GM21576 (cell line): ENCODE data around the gene MAPK8IP2.

Experiments
- ATAC-seq: cut with Tn5 transposase; IDR thresholded peaks from one replicate; pipeline ENCODE4 v1.9.1; 2021; ENCODE audit warnings: mild to moderate bottlenecking, moderate library complexity; ENCODE audit not compliant: unreplicated experiment

The MAPK8IP2 gene

GRCh38 chr22:50575426-50575941 lies 25.1 kb upstream of the MAPK8IP2 start:
- ATAC-seq = no peak

GRCh38 chr22:50576070-50576469 lies 24.5 kb upstream of the MAPK8IP2 start:
- no peak for ATAC-seq

GRCh38 chr22:50576806-50577696 lies 23.5 kb upstream of the MAPK8IP2 start:
- no peak for ATAC-seq

- no peak for ATAC-seq
Observed at GRCh38 chr22:50577697-50577986, 23.0 kb upstream of the MAPK8IP2 start.

GRCh38 chr22:50577987-50578775 lies 22.4 kb upstream of the MAPK8IP2 start, which contains the start of gene CPT1B:
Gene CPT1B, minus strand, starts transcription at chr22:50578427. Its CDS starts 512 bp downstream, at chr22:50577915.
- ATAC-seq = no peak

GRCh38 chr22:50578776-50579310 lies 21.8 kb upstream of the MAPK8IP2 start:
- no peak for ATAC-seq

- no peak for ATAC-seq
Observed at GRCh38 chr22:50579752-50580151, 20.8 kb upstream of the MAPK8IP2 start.

GRCh38 chr22:50581031-50581949 lies 19.3 kb upstream of the MAPK8IP2 start:
- no peak for ATAC-seq

GRCh38 chr22:50581950-50582492 lies 18.6 kb upstream of the MAPK8IP2 start:
- ATAC-seq = peak; percentile 25

GRCh38 chr22:50582493-50583293 lies 17.9 kb upstream of the MAPK8IP2 start, which contains the start of gene CHKB:
Gene CHKB, minus strand, starts transcription at chr22:50582849. Its CDS starts 68 bp downstream, at chr22:50582781.
- ATAC-seq = peak; percentile 85

- ATAC-seq = peak; percentile 23
Observed at GRCh38 chr22:50583294-50583861, 17.2 kb upstream of the MAPK8IP2 start.

- no peak for ATAC-seq
Observed at GRCh38 chr22:50584106-50585096, 16.2 kb upstream of the MAPK8IP2 start.

GRCh38 chr22:50585238-50585637 lies 15.4 kb upstream of the MAPK8IP2 start:
- no peak for ATAC-seq

- no peak for ATAC-seq
Observed at GRCh38 chr22:50585781-50586180, 14.8 kb upstream of the MAPK8IP2 start.

GRCh38 chr22:50586416-50586815 lies 14.2 kb upstream of the MAPK8IP2 start:
- no peak for ATAC-seq

- no peak for ATAC-seq
Observed at GRCh38 chr22:50587407-50587806, 13.2 kb upstream of the MAPK8IP2 start.

GRCh38 chr22:50595189-50595588 lies 5.4 kb upstream of the MAPK8IP2 start:
- ATAC-seq = no peak

- ATAC-seq = no peak
Observed at GRCh38 chr22:50597097-50597496, 3.5 kb upstream of the MAPK8IP2 start.
